Measurements from ENCODE around the gene IL1RAPL1.

The IL1RAPL1 gene

DNA sequence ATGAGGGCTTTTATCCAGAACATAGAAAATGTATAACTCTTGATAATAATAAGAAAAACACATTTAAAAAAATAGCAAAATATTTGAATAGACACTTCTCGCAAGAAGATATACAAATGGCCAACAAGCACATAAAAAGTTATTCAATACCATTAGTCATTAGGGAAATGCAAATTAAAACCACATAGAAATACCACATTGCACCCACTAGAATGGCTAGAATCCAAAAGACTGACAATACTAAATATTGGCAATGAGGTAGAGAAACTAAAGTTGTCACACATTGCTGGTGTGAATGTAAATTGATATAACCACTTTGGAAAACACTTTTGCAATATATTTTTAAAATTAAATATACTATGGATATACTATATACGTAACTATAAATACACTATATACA is 873.8 kb downstream of the IL1RAPL1 start:
- TF ChIP-seq, protein P1, sequence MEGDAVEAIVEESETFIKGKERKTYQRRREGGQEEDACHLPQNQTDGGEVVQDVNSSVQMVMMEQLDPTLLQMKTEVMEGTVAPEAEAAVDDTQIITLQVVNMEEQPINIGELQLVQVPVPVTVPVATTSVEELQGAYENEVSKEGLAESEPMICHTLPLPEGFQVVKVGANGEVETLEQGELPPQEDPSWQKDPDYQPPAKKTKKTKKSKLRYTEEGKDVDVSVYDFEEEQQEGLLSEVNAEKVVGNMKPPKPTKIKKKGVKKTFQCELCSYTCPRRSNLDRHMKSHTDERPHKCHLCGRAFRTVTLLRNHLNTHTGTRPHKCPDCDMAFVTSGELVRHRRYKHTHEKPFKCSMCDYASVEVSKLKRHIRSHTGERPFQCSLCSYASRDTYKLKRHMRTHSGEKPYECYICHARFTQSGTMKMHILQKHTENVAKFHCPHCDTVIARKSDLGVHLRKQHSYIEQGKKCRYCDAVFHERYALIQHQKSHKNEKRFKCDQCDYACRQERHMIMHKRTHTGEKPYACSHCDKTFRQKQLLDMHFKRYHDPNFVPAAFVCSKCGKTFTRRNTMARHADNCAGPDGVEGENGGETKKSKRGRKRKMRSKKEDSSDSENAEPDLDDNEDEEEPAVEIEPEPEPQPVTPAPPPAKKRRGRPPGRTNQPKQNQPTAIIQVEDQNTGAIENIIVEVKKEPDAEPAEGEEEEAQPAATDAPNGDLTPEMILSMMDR (IDR thresholded peaks at IDR 0.05; ENCODE audit: low read depth, low read length, missing control alignments): no peak
- no peak overlapping the region for H3K4me3 ChIP-seq (ENCODE audit: low read depth, low read length)
- DNase-seq (ENCODE audit: low read depth): no peak

DNA sequence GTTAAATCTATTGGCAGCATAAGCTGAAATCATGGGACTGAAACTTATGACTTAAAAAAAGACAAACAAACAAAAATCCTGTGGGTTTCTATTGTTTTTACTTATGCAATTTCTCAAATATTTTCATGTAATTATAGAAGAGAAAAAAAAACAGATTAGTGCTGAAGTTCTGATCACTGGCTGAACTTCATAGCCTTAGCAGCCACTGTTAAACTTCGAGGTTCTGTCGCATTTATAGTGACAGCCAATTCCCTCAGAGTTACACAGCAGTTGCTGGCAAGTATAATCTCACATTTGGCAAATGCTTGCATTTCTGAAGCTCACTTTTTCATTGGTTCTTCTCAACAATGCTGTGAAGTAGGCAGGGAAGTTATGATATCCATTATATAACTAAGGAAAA is 879.2 kb downstream of the IL1RAPL1 start:
- no peak for DNase-seq (ENCODE audit: low read depth)
- no peak overlapping the region for H3K4me3 ChIP-seq (ENCODE audit: low read depth, low read length)
- TF ChIP-seq, protein P1 (IDR thresholded peaks at IDR 0.05; ENCODE audit: low read depth, low read length, missing control alignments): no peak

DNA sequence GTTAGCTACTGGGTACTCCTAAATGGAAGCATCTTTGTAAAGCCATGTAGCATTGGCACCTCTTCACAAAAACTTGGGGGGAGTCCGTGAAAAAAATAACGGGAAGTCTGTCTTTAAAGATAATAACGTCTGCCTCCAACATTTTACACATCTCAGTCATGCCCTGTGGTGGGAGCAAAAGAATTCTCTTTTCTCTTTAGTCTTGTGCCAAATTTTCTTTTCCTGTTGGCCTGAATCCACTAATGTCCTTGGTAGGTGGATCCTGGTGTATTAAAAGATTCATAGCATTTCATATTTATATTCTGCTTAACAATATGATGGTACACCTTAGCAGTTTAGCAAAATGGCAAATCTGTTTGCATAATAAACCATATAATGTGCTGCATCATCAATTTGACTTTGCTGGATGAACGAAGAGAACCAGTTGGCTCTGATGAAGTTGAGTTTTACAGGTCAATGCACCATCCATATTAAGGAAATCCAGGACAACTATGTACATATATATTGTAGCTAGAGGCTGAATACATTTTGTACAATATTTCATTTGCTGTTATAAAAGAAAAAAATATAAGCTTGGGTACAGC is 881.8 kb downstream of the IL1RAPL1 start:
- TF ChIP-seq, protein P1 (IDR thresholded peaks at IDR 0.05; ENCODE audit: low read depth, low read length, missing control alignments): no peak
- no peak overlapping the region for H3K4me3 ChIP-seq (ENCODE audit: low read depth, low read length)
- no peak for DNase-seq (ENCODE audit: low read depth)

DNA sequence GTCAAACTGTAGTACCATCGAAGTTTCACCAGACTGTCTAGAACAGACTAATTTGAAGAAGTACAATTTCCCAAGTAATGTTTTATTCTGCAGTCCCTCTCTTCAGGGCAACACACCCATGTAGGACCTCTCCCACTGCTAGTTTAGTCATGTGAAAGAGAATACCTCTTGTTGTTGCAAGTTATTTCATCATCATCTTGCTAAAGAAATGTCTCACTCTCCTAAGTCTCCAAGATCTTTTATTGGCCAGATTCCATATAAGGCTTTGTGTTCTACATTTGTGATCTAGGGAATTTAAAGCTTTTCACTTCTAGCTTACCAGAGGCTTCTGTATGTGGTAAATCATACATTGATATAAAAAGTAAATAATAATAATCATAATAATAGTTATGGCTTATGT is 882.8 kb downstream of the IL1RAPL1 start:
- TF ChIP-seq, protein P1 (IDR thresholded peaks at IDR 0.05; ENCODE audit: low read depth, low read length, missing control alignments): no peak
- H3K4me3 ChIP-seq (ENCODE audit: low read depth, low read length): no peak overlapping the region
- no peak for DNase-seq (ENCODE audit: low read depth)

DNA sequence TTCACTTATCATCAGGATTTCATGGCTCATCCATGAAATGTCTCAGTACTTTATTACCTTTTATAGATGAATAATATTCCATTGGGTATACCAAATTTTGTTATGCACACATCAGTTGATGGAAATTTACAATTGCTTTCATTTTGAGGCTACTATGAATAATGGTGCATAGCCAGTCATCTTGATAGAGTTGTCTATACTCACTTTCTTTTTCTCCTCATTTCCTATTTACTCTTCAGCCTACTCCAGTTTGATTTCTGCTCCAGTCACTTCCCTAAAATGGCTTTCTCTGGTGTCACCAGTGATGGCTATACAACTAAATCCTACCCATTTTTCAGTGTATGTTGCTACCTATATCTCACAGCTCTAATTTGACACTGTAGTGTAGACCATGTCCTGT is 884.6 kb downstream of the IL1RAPL1 start:
- DNase-seq (ENCODE audit: low read depth): no peak
- no peak overlapping the region for H3K4me3 ChIP-seq (ENCODE audit: low read depth, low read length)
- TF ChIP-seq, protein P1 (IDR thresholded peaks at IDR 0.05; ENCODE audit: low read depth, low read length, missing control alignments): no peak

DNA sequence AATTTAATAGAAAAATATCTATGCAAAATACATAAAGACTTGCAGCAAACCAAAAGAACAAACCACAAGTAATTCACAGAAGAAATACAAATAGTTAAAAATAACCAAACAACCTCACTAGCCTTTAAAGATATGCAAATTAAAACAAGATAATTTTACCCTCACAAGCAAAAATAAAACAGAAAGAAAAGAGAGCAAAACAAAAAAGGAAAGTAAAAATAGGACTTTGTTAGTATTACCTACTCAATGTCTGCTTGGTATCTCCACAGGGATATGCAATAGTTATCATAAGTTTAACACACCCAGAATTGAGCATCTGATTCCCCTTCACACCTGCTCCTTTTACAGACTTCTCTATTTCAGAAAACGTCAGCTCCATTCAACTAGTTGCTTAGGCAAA is 890.6 kb downstream of the IL1RAPL1 start:
- TF ChIP-seq, protein P1 (IDR thresholded peaks at IDR 0.05; ENCODE audit: low read depth, low read length, missing control alignments): no peak
- H3K4me3 ChIP-seq (ENCODE audit: low read depth, low read length): peak overlapping the region; percentile 52
- DNase-seq (ENCODE audit: low read depth): no peak

DNA sequence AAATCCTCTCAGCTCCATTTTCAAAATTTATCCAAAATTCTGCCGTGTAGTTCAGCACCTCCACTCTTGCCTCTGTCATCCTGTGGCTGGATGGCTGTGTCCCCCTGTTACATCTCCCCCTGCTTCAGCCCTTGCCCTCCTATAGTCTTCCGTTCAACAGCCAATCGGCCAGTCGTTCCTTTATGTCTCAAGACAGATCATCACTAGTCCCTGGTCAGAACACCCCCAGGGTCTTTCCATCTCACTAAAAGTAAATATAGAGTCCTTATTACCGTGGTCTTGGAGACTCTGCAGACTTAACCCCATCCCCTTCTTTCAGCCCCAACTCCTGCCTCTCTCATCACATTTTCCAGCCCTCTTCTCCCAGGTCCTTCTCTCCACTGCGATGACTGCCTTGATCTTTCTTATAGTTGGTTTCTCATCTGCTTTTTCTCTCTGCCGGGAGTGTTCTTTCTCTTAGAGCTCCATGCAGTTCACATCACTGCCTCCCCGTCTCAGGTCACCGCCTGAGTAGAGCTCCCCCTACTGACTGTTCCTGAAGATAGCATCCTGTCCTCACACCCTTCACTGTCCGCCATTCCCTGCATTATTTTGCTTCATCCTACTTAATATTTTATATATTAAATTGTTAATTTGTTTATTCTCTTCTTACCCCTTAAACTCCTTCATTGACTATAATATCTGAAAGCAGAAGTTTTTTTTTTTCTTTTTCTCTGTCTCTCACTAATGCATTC is 891.3 kb downstream of the IL1RAPL1 start:
- peak; percentile 40 for DNase-seq (ENCODE audit: low read depth)
- peak overlapping the region; percentile 52 for H3K4me3 ChIP-seq (ENCODE audit: low read depth, low read length)

More for the DNA sequence above, 891.3 kb downstream of the IL1RAPL1 start:
- TF ChIP-seq, protein P1 (IDR thresholded peaks at IDR 0.05; ENCODE audit: low read depth, low read length, missing control alignments): peak; percentile 72

Measured in GM12864 (cell line).